ENCODE data around the gene IPO9.

DNA sequence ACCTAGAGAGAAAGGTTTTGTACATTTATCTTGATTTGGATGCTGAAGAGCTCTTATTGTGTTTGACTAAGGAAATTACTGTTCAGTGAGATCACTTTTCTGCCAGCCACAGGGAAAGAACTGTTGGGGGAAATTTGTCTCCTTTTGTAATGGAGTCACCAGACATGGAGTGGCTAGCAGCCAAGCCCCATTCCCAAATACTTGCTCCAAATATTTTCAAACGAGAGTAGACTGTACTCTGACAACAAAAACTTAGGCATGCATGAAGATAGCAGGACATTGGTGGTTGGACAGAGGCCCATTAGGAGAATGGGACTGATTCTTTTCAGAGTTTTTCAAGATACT, 21.1 kb downstream of the IPO9 start:
- TF ChIP-seq, protein P1, sequence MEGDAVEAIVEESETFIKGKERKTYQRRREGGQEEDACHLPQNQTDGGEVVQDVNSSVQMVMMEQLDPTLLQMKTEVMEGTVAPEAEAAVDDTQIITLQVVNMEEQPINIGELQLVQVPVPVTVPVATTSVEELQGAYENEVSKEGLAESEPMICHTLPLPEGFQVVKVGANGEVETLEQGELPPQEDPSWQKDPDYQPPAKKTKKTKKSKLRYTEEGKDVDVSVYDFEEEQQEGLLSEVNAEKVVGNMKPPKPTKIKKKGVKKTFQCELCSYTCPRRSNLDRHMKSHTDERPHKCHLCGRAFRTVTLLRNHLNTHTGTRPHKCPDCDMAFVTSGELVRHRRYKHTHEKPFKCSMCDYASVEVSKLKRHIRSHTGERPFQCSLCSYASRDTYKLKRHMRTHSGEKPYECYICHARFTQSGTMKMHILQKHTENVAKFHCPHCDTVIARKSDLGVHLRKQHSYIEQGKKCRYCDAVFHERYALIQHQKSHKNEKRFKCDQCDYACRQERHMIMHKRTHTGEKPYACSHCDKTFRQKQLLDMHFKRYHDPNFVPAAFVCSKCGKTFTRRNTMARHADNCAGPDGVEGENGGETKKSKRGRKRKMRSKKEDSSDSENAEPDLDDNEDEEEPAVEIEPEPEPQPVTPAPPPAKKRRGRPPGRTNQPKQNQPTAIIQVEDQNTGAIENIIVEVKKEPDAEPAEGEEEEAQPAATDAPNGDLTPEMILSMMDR (conservative IDR thresholded peaks at IDR 0.05): no peak
- TF ChIP-seq EZH2 (IDR thresholded peaks at IDR 0.05; ENCODE audit: low read depth): no peak
